Mucosa of rectum (tissue), 2 donors: ENCODE results near the gene CLEC18B.

Source experiments
- H3K27ac ChIP-seq, 2 donors: one replicate each; pipeline ENCODE4 v1.7.0; 2013; ENCODE audit warnings: inconsistent platforms in 2 of 2, low read depth in 2 of 2, low read length in 2 of 2
- H3K27me3 ChIP-seq, 2 donors: one replicate each; pipeline ENCODE4 v1.7.0; 2013; ENCODE audit warnings: low read length in 2 of 2; ENCODE audit not compliant: control insufficient read depth in 2 of 2, insufficient read depth in 2 of 2
- H3K36me3 ChIP-seq, 2 donors: one replicate each; pipeline ENCODE4 v1.7.0; 2013; ENCODE audit warnings: low read length in 2 of 2; ENCODE audit not compliant: control insufficient read depth in 2 of 2, insufficient read depth in 2 of 2
- H3K4me1 ChIP-seq, 2 donors: one replicate each; pipeline ENCODE4 v1.7.0; 2013; ENCODE audit warnings: low read length in 2 of 2, mild to moderate bottlenecking in 1 of 2; ENCODE audit not compliant: control insufficient read depth in 2 of 2, insufficient read depth in 2 of 2
- H3K4me3 ChIP-seq, 2 donors: one replicate each; pipeline ENCODE4 v1.7.0; 2013; ENCODE audit warnings: low read length in 2 of 2
- H3K9ac ChIP-seq, 2 donors: one replicate each; pipeline ENCODE4 v1.7.0; 2013; ENCODE audit warnings: low read length in 2 of 2, low read depth in 1 of 2, mild to moderate bottlenecking in 1 of 2
- H3K9me3 ChIP-seq, 2 donors: one replicate each; pipeline ENCODE4 v1.7.0; 2013; ENCODE audit warnings: low read length in 2 of 2; ENCODE audit not compliant: control insufficient read depth in 2 of 2
- donor health status: healthy.
- donor health status: Normal muscosa, but diverticular disease.

CLEC18B gene

DNA sequence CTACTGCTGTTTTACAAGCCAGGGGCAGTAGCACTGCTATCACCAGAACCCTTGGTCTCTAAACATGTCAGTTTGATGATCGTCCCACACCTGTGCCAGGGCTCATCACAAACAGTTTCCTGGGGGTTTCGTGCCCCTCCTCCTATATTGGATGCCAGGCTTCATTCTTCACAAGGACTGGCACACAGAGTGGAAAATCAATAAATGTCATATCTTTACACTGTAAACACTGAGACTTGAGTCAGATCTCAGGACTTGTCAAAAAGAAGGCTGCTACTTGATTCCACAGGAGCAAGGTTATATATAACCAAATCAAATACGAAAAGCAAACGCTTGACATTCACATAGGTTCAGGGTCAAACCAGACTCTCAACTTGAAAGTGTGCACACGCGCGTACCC, 39.3 kb upstream of the CLEC18B start:
- Histone ChIP-seq H3K4me3 (no peak overlapping the region), H3K9me3 (no peaks in the 10 kb centered on the region), H3K9ac (no peak overlapping the region), H3K27ac (no peak overlapping the region), H3K36me3 (peaks cover 43 to 70% of the 10 kb centered on the region in 2 donors), H3K27me3 (no peaks in the 10 kb centered on the region), H3K4me1 (no peaks in the 10 kb centered on the region)

DNA sequence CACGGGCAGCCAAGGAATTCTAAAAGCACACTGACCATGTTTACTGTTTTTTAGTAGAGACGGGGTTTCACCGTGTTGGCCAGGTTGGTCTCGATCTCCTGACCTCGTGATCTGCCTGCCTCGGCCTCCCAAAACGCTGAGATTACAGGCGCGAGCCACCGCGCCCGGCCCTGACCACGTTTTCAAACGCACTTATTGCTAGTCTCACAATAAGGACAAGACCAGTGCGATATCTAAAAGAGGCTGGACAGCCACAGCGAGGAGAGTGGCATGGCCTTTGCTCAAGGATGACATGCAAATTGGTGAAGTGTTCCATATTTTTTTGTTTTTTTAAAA, 35.0 kb upstream of the CLEC18B start:
- no peaks in the 10 kb centered on the region for H3K4me1 ChIP-seq
- no peak overlapping the region for H3K27ac ChIP-seq
- peaks cover 49 to 69% of the 10 kb centered on the region in 2 donors for H3K36me3 ChIP-seq
- H3K27me3 ChIP-seq = no peaks in the 10 kb centered on the region
- no peaks in the 10 kb centered on the region for H3K9me3 ChIP-seq
- no peak overlapping the region for H3K9ac ChIP-seq
- H3K4me3 ChIP-seq = no peak overlapping the region

DNA sequence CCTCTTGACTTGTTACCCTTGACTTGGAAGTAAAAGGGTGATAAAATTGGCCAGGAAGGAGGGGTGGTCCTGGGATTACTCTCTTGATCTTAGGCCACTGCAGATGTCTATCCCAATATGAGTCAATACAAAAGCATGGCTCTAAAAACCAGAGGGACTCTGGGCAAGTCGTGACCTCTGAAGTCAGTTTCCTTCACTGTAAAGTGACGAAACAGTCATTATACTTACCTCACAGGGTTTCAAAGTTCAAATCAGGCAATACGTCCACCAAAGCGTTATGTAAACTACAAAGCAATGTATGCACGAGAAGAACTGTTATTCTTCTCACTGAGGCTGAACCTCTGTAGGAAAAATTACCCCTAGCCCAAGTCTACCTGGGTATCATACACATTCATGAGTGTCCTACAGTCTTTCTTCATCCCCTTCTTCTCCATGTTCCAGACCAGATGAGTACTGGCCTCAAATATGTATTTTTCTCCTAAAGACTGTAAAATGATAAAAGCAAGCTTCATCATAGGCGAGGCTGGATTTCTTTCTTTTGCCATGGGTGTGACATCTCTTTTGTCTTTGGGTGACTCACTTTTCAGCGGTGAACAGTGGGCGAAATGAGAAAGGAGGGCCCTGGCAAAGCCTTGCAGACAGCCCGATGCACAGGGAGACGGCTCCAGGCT, 34.5 kb upstream of the CLEC18B start:
- H3K36me3 ChIP-seq = peaks cover 51 to 72% of the 10 kb centered on the region in 2 donors
- no peak overlapping the region for H3K9ac ChIP-seq
- H3K27me3 ChIP-seq = no peaks in the 10 kb centered on the region
- no peaks in the 10 kb centered on the region for H3K4me1 ChIP-seq
- no peaks in the 10 kb centered on the region for H3K9me3 ChIP-seq
- peak overlapping the region in 1 of 2 donors; percentile 18 for H3K27ac ChIP-seq
- no peak overlapping the region for H3K4me3 ChIP-seq

DNA sequence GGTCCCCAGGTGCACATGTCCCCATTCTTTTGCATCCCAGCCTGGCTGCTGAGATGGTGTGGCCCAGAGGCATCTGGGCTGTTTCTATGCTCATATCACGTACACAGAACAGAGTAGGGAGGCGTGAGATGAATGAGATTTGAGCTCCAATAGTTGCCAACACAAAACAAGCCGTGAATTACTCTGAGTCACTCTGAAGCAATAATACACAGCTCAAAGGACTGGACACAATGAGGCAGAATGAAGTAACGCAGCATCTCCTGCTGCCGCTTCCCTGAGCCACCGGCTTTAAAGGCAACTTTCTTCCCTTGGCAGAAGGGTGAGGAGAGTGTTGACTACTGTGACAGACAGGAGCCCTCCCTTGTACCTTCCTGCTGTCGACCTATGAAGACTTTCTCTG, 33.9 kb upstream of the CLEC18B start:
- H3K27ac ChIP-seq = peak overlapping the region in 1 of 2 donors; percentile 18
- H3K4me3 ChIP-seq = no peak overlapping the region
- no peak overlapping the region for H3K9ac ChIP-seq
- H3K9me3 ChIP-seq = no peaks in the 10 kb centered on the region
- no peaks in the 10 kb centered on the region for H3K27me3 ChIP-seq
- peaks cover 0 to 1% of the 10 kb centered on the region in 2 donors for H3K4me1 ChIP-seq
- H3K36me3 ChIP-seq = peaks cover 47 to 69% of the 10 kb centered on the region in 2 donors

DNA sequence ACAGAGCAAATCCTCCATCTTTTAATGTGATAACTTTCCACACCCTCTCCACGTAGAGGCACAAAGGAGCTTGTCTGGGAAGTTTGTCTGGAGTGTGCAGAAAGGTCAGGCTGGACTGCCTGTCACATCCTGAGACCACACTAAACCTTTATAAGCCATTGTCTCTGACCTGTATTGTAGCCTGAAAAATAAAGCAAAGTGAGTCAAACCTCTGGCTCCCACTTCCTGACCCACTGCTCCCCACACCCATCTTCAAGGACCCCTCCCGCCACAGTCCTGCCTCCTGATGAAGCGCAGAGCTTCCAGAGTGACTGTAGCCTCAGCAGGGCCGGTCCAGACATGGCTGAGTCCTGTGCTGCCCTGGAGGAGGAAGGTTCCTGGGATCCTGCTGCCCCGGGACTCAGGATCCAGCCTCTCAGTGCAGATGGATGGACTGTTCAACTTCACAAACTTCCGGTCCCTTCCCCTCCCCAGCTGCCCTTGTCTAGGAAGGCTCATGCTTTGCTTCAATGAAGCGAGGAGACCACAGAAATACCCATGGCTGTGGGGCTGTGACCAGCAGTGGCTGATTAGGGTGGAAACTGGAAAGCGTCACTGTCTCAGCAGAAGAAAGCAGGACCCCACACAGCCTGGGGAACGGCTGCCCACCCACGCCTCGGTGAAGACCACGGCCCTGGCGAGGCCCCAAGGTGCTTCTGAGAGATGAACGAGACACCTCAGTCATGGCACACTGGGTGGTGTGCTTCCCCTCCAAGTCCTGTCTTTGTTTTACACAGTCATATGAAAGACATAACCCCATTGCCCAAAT, 30.9 kb upstream of the CLEC18B start:
- Histone ChIP-seq H3K36me3 (peaks cover 44 to 51% of the 10 kb centered on the region in 2 donors), H3K9ac (no peak overlapping the region), H3K27ac (no peak overlapping the region), H3K4me3 (no peak overlapping the region), H3K9me3 (no peaks in the 10 kb centered on the region), H3K4me1 (peaks cover 10 to 16% of the 10 kb centered on the region in 2 donors), H3K27me3 (no peaks in the 10 kb centered on the region)

DNA sequence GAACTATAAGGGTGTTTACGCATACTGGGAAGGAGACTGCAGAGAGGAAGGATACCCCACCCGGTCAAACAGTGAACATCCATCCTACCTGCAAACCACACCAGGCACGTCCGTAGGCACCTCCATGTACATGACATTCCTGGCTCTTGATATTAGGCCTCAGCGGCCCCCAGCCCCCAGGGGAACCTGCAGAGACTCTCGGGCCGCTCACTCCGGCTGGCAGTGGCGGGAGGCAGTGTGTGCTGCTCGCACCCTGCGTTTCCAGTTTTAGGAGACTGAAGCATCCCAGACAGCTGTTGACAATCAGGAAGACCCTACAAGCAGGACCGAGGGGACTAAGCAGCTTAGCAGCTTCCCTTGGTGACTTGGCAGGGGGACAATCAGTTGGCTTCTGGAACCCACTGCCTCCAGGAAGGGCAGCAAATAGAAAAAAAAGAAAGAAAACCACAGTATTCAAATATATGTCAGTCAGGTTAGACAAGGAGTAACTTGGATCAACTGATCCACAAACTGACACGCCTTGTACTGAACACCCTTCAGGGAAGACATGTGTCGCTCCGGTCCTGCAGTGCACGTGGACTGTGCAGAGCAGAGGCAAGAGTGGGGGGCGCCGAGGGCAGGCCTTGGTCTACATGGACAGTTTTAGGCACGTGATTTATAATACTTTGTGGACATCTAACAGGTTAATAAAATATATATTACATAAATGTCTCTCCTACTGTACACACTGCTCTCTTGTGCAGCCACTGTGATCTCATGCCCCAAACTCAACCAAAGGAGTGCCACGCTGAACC, 29.9 kb upstream of the CLEC18B start:
- no peak overlapping the region for H3K27ac ChIP-seq
- H3K4me3 ChIP-seq = no peak overlapping the region
- peaks cover 40 to 43% of the 10 kb centered on the region in 2 donors for H3K36me3 ChIP-seq
- no peak overlapping the region for H3K9ac ChIP-seq
- H3K9me3 ChIP-seq = no peaks in the 10 kb centered on the region
- H3K4me1 ChIP-seq = peaks cover 10 to 16% of the 10 kb centered on the region in 2 donors
- H3K27me3 ChIP-seq = no peaks in the 10 kb centered on the region

DNA sequence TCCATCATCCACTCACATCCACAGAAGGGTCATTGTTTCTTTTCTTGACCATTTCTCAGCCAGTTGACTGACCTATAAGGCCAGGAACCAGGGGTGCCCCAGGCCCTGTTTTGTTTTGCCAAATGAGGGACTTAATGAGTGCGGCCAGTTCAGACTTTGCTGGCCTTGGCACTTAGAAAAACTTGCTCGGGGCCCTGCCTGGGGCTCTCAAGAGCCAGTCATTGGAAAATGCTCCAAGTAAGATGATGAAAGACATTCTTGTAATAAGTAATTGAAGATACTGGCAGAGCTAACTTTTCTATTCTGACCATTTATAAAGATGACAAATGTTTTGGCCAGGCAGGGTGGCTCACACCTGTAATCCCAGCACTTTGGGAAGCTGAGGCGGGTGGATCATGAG, 29.0 kb upstream of the CLEC18B start:
- no peaks in the 10 kb centered on the region for H3K27me3 ChIP-seq
- H3K9me3 ChIP-seq = no peaks in the 10 kb centered on the region
- H3K4me1 ChIP-seq = peaks cover 10 to 16% of the 10 kb centered on the region in 2 donors
- H3K27ac ChIP-seq = peak overlapping the region; percentile 70 to 85
- no peak overlapping the region for H3K9ac ChIP-seq
- H3K4me3 ChIP-seq = no peak overlapping the region
- peaks cover 33 to 38% of the 10 kb centered on the region in 2 donors for H3K36me3 ChIP-seq

DNA sequence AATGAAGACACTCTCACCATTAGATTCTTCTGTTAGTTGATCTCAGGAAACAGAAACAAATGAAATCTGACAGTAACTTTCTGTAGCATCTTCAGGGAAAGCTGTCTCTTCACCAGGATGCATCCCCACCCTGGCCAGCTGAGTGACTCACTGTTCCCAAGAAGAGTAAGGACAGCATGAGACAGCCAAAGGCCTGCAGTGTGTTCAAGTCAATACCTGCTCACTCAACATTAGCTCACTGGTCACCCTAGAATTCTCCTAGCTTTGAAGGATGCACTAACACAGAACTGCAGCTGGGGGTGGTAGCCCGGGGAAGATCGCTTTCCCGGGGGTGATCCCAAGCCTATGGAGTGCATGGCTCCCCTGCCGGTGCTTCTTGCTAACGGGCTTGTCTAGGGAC, 28.2 kb upstream of the CLEC18B start:
- Histone ChIP-seq H3K27me3 (no peaks in the 10 kb centered on the region), H3K9me3 (no peaks in the 10 kb centered on the region), H3K36me3 (peaks cover 28 to 31% of the 10 kb centered on the region in 2 donors), H3K27ac (peak overlapping the region; percentile 70 to 85), H3K9ac (no peak overlapping the region), H3K4me1 (peaks cover 10 to 16% of the 10 kb centered on the region in 2 donors), H3K4me3 (no peak overlapping the region)

DNA sequence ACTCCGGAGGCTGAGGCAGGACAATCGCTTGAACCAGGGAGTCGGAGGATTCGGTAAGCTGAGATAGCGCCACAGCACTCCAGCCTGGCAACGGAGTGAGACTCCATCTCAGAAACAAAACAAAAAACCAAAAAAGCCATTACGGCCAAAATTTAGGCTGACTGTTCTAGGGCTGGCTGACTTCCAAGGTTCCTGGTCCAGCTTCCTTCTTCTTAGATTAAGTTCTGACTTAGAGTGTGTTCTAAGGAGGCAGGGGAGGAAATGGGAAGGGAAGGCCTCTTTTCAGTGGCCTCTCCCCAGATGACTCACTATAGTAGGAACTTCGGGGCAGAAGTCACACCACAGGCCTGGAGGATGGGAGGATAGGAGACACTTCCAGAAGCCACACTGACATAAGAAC, 27.7 kb upstream of the CLEC18B start:
- H3K4me1 ChIP-seq = peaks cover 10 to 16% of the 10 kb centered on the region in 2 donors
- no peak overlapping the region for H3K4me3 ChIP-seq
- peak overlapping the region; percentile 70 to 85 for H3K27ac ChIP-seq
- no peaks in the 10 kb centered on the region for H3K27me3 ChIP-seq
- H3K36me3 ChIP-seq = peaks cover 28 to 31% of the 10 kb centered on the region in 2 donors
- no peak overlapping the region for H3K9ac ChIP-seq
- H3K9me3 ChIP-seq = no peaks in the 10 kb centered on the region

DNA sequence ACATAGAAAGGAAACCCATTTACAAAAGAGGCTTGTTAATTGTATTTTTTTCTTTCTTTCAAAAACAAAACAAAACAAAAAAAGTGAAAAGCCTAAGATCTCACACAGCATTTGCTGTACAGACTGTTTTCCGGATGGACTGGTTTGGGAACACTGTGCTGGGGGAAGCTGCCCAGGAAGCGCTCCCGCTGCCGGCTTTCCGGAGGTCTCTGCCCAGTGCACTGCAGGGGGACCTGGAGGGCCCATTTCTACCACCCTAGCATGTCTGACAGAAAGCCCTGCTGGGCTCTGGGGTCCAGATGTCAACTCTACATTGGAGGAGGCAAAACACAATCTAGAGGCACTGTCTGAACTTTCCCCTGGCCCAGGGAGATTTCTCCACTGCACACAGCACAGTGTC, 26.3 kb upstream of the CLEC18B start:
- H3K9ac ChIP-seq = no peak overlapping the region
- H3K4me1 ChIP-seq = peaks cover 10 to 16% of the 10 kb centered on the region in 2 donors
- H3K27ac ChIP-seq = peak overlapping the region in 1 of 2 donors; percentile 65
- H3K27me3 ChIP-seq = no peaks in the 10 kb centered on the region
- no peaks in the 10 kb centered on the region for H3K9me3 ChIP-seq
- H3K36me3 ChIP-seq = peaks cover 21 to 22% of the 10 kb centered on the region in 2 donors
- no peak overlapping the region for H3K4me3 ChIP-seq
